HUES48 (cell line): ENCODE measurements around the gene SMIM9.
"Not testable (repeated sequence)": the region's sequence is repeated elsewhere in the genome, so short reads cannot be mapped to it uniquely, and the experiment has no call there.

Source experiments
- H3K27ac ChIP-seq: one replicate; pipeline ENCODE4 v1.7.0; 2013; ENCODE audit warnings: low read depth, low read length, inconsistent platforms
- H3K27me3 ChIP-seq: 2 replicates; pipeline ENCODE4 v1.6.1; 2013; ENCODE audit warnings: mild to moderate bottlenecking, low read length; ENCODE audit not compliant: control insufficient read depth, insufficient read depth
- H3K36me3 ChIP-seq: 2 replicates; pipeline ENCODE4 v1.6.1; 2013; ENCODE audit warnings: low read length; ENCODE audit not compliant: control insufficient read depth, insufficient read depth
- H3K4me1 ChIP-seq: 2 replicates; pipeline ENCODE4 v1.6.1; 2013; ENCODE audit warnings: mild to moderate bottlenecking, low read length; ENCODE audit not compliant: control insufficient read depth, insufficient read depth
- H3K4me3 ChIP-seq: 2 replicates; pipeline ENCODE4 v1.5.1; 2013; ENCODE audit warnings: mild to moderate bottlenecking, low read depth, low read length
- H3K9ac ChIP-seq: 2 replicates; pipeline ENCODE4 v1.6.1; 2013; ENCODE audit warnings: mild to moderate bottlenecking, low read depth, low read length, moderate library complexity
- H3K9me3 ChIP-seq: 2 replicates; pipeline ENCODE4 v1.6.1; 2013; ENCODE audit warnings: low read length; ENCODE audit not compliant: control insufficient read depth, insufficient read depth

SMIM9 gene

GRCh38 chrX:154828016-154828408 is 6.5 kb downstream of the SMIM9 start:
- H3K4me1 ChIP-seq: no peaks in the 10 kb centered on the region
- H3K9ac ChIP-seq: no peak overlapping the region
- no peaks in the 10 kb centered on the region for H3K36me3 ChIP-seq
- no peak overlapping the region for H3K27ac ChIP-seq
- no peaks in the 10 kb centered on the region for H3K27me3 ChIP-seq
- no peak overlapping the region for H3K4me3 ChIP-seq
- H3K9me3 ChIP-seq: peaks cover 53% of the 10 kb centered on the region

- Histone ChIP-seq H3K9me3 (peaks cover 49% of the 10 kb centered on the region), H3K4me1 (peaks cover 1% of the 10 kb centered on the region; the same call in 1 of the 2 replicates), H3K27ac (no peak overlapping the region), H3K4me3 (no peak overlapping the region), H3K9ac (no peak overlapping the region), H3K36me3 (no peaks in the 10 kb centered on the region), H3K27me3 (no peaks in the 10 kb centered on the region)
Observed at GRCh38 chrX:154827194-154828015, 7.1 kb downstream of the SMIM9 start.

GRCh38 chrX:154825586-154825985 is 8.9 kb downstream of the SMIM9 start:
- not testable (repeated sequence) for H3K9ac ChIP-seq, H3K36me3 ChIP-seq, H3K27me3 ChIP-seq, H3K27ac ChIP-seq, H3K4me3 ChIP-seq
- Histone ChIP-seq H3K4me1 (peaks cover 18% of the 10 kb centered on the region), H3K9me3 (peaks cover 45% of the 10 kb centered on the region)

GRCh38 chrX:154824638-154825037 is 9.8 kb downstream of the SMIM9 start:
- peaks cover 24% of the 10 kb centered on the region for H3K4me1 ChIP-seq
- H3K4me3 ChIP-seq: no peak overlapping the region
- no peak overlapping the region for H3K27ac ChIP-seq
- H3K9me3 ChIP-seq: peaks cover 49% of the 10 kb centered on the region
- H3K36me3 ChIP-seq: no peaks in the 10 kb centered on the region
- H3K9ac ChIP-seq: no peak overlapping the region
- H3K27me3 ChIP-seq: no peaks in the 10 kb centered on the region

GRCh38 chrX:154822029-154822428 is 12.4 kb downstream of the SMIM9 start:
- Histone ChIP-seq H3K4me3 (no peak overlapping the region), H3K4me1 (peaks cover 24% of the 10 kb centered on the region), H3K9ac (no peak overlapping the region), H3K9me3 (peaks cover 46% of the 10 kb centered on the region), H3K36me3 (no peaks in the 10 kb centered on the region), H3K27me3 (no peaks in the 10 kb centered on the region), H3K27ac (peak overlapping the region; percentile 82)

GRCh38 chrX:154821523-154821922 is 12.9 kb downstream of the SMIM9 start:
- Histone ChIP-seq H3K27ac (peak overlapping the region; percentile 82), H3K9me3 (peaks cover 43% of the 10 kb centered on the region), H3K27me3 (no peaks in the 10 kb centered on the region), H3K4me1 (peaks cover 24% of the 10 kb centered on the region), H3K36me3 (no peaks in the 10 kb centered on the region), H3K4me3 (no peak overlapping the region), H3K9ac (no peak overlapping the region)

- H3K27ac ChIP-seq: peak overlapping the region; percentile 82
- H3K27me3 ChIP-seq: no peaks in the 10 kb centered on the region
- H3K4me1 ChIP-seq: peaks cover 24% of the 10 kb centered on the region
- peaks cover 49% of the 10 kb centered on the region for H3K9me3 ChIP-seq
- H3K4me3 ChIP-seq: peak overlapping the region; percentile 24; the same call in 1 of the 2 replicates
- no peak overlapping the region; the same call in 1 of the 2 replicates for H3K9ac ChIP-seq
- no peaks in the 10 kb centered on the region for H3K36me3 ChIP-seq
Observed at GRCh38 chrX:154819771-154820341, 14.6 kb downstream of the SMIM9 start.

GRCh38 chrX:154818916-154819770 is 15.3 kb downstream of the SMIM9 start:
- Histone ChIP-seq H3K36me3 (no peaks in the 10 kb centered on the region), H3K4me3 (no peak overlapping the region), H3K9ac (no peak overlapping the region; the same call in 1 of the 2 replicates), H3K27me3 (no peaks in the 10 kb centered on the region), H3K9me3 (peaks cover 43% of the 10 kb centered on the region), H3K27ac (peak overlapping the region; percentile 82), H3K4me1 (peaks cover 24% of the 10 kb centered on the region)

- H3K4me3 ChIP-seq, H3K36me3 ChIP-seq, H3K27me3 ChIP-seq, H3K27ac ChIP-seq, H3K9ac ChIP-seq: not testable (repeated sequence)
- Histone ChIP-seq H3K9me3 (peaks cover 34% of the 10 kb centered on the region), H3K4me1 (peaks cover 27% of the 10 kb centered on the region)
Observed at GRCh38 chrX:154817048-154817618, 17.3 kb downstream of the SMIM9 start.

GRCh38 chrX:154816326-154816898 is 18.1 kb downstream of the SMIM9 start:
- H3K27ac ChIP-seq, H3K36me3 ChIP-seq, H3K9ac ChIP-seq, H3K27me3 ChIP-seq, H3K4me3 ChIP-seq: not testable (repeated sequence)
- peaks cover 37% of the 10 kb centered on the region for H3K9me3 ChIP-seq
- H3K4me1 ChIP-seq: peaks cover 21% of the 10 kb centered on the region; the same call in 1 of the 2 replicates
